ENCODE data around the gene KCNMA1. TPM values are rescaled to one million over a fixed set of nuclear protein-coding genes. Genes with fewer than 3 reads are reported as not detected.

KCNMA1 gene
- total and polyA plus RNA-seq, 10 of the 15 experiments (the other 5 are each of a cell fraction or from before 2014, with no cell fraction given), result 8.5 to 77.0 (median 21.3) TPM

GRCh38 chr10:76840802-76841201 is 796.8 kb downstream of the KCNMA1 start:
- Histone ChIP-seq H4K20me1 (ENCODE audit: control insufficient read depth, insufficient read depth) (no peaks in the 10 kb centered on the region), H3K36me3 (ENCODE audit: control insufficient read depth in 2 of 2, insufficient read depth in 2 of 2, low read length in 1 of 2) (no peaks in the 10 kb centered on the region), H3K9me3 (replicated peaks; ENCODE audit: control insufficient read depth, insufficient read depth, low read length) (no peaks in the 10 kb centered on the region), H3K27ac (ENCODE audit: control insufficient read depth, insufficient read depth) (no peak overlapping the region), H3K79me2 (ENCODE audit: control insufficient read depth, insufficient read depth, low read length) (no peaks in the 10 kb centered on the region), H3K9ac (ENCODE audit: control insufficient read depth, insufficient read depth, low read length) (no peak overlapping the region), H2AFZ (ENCODE audit: control insufficient read depth, low read depth, low read length) (no peak overlapping the region), H3K4me2 (ENCODE audit: control insufficient read depth, insufficient read depth) (no peak overlapping the region), H3K4me1 (ENCODE audit: control insufficient read depth, insufficient read depth, low read length) (no peaks in the 10 kb centered on the region), H3K4me3 (no peak overlapping the region), H3K27me3 (replicated peaks in 1 of 2; ENCODE audit: control insufficient read depth in 2 of 2, insufficient read depth in 2 of 2, low read length in 1 of 2) (no peaks in the 10 kb centered on the region)
- no TSS peak for BruUV-seq (replicated peaks)
- intact Hi-C loops (cut with micrococcal nuclease; ENCODE audit: unreplicated experiment) (no loop called here), in situ Hi-C loops (cut with MboI) (no loop called here)
- FAIRE-seq (no peak), DNase-seq (ENCODE audit: low read depth, low spot score) (no peak), ATAC-seq (no peak)
- RAD21 ChIA-PET (ENCODE audit: unreplicated experiment), result no interaction called here
- 57% methylated on average over 4 of the region's 8 CpGs for WGBS (ENCODE audit: insufficient coverage, insufficient replicate concordance, low lambda C conversion rate, missing lambda C conversion rate)
- POLR2A ChIA-PET, result no interaction called here
- SMC1A ChIA-PET (ENCODE audit: uncharacterized antibody, unreplicated experiment), result no interaction called here
- no peak for TF ChIP-seq NR2F1 (conservative IDR thresholded peaks at IDR 0.05)
- CTCF ChIA-PET, result no interaction called here

- 2% methylated on average over 3 of the region's 3 CpGs for WGBS (ENCODE audit: insufficient coverage, insufficient replicate concordance, low lambda C conversion rate, missing lambda C conversion rate)
- Histone ChIP-seq H3K27ac (ENCODE audit: control insufficient read depth, insufficient read depth) (no peak overlapping the region), H3K9me3 (replicated peaks; ENCODE audit: control insufficient read depth, insufficient read depth, low read length) (no peaks in the 10 kb centered on the region), H3K9ac (ENCODE audit: control insufficient read depth, insufficient read depth, low read length) (no peak overlapping the region), H3K4me2 (ENCODE audit: control insufficient read depth, insufficient read depth) (no peak overlapping the region), H4K20me1 (ENCODE audit: control insufficient read depth, insufficient read depth) (no peaks in the 10 kb centered on the region), H3K4me3 (no peak overlapping the region), H3K4me1 (ENCODE audit: control insufficient read depth, insufficient read depth, low read length) (no peaks in the 10 kb centered on the region), H3K79me2 (ENCODE audit: control insufficient read depth, insufficient read depth, low read length) (no peaks in the 10 kb centered on the region), H3K27me3 (replicated peaks in 1 of 2; ENCODE audit: control insufficient read depth in 2 of 2, insufficient read depth in 2 of 2, low read length in 1 of 2) (no peaks in the 10 kb centered on the region), H3K36me3 (ENCODE audit: control insufficient read depth in 2 of 2, insufficient read depth in 2 of 2, low read length in 1 of 2) (no peaks in the 10 kb centered on the region), H2AFZ (ENCODE audit: control insufficient read depth, low read depth, low read length) (no peak overlapping the region)
- FAIRE-seq (no peak), ATAC-seq (no peak), DNase-seq (ENCODE audit: low read depth, low spot score) (no peak)
- ChIA-PET SMC1A (ENCODE audit: uncharacterized antibody, unreplicated experiment) (interaction anchor here (1.1 kb wide), 1 partner anchor 11 kb away, joined by 3 read pairs; no protein-coding TSS in a partner anchor), POLR2A (no interaction called here), RAD21 (ENCODE audit: unreplicated experiment) (no interaction called here), CTCF (interaction anchor here (1.3 kb wide), 1 partner anchor 146 kb away, joined by 4 read pairs; no protein-coding TSS in a partner anchor)
- BruUV-seq (replicated peaks), result no TSS peak
- intact Hi-C loops (cut with micrococcal nuclease; ENCODE audit: unreplicated experiment), result no loop called here
- in situ Hi-C loops (cut with MboI), result no loop called here
- no peak for TF ChIP-seq BRCA1 (IDR thresholded peaks at IDR 0.05; ENCODE audit: low read depth, low read length)
- TF ChIP-seq SRF (IDR thresholded peaks at IDR 0.05; ENCODE audit: low read depth in 2 of 2, low read length in 2 of 2), result no peak
- no peak for TF ChIP-seq ESRRA (IDR thresholded peaks at IDR 0.05; ENCODE audit: low read length)
- TF ChIP-seq SMC3 (IDR thresholded peaks at IDR 0.05; ENCODE audit: borderline replicate concordance, low read length), result no peak
- TF ChIP-seq POLR2AphosphoS2 (IDR thresholded peaks at IDR 0.05; ENCODE audit: low read depth, low read length), result no peak
- no peak for TF ChIP-seq RFX5 (IDR thresholded peaks at IDR 0.05; ENCODE audit: low read depth, low read length)
- TF ChIP-seq NR2C1 (IDR thresholded peaks at IDR 0.05), result no peak
These were observed 798.3 kb downstream of the KCNMA1 start for GRCh38 chr10:76839276-76839675.
